Hair follicle dermal papilla cell (primary cell): ENCODE results near the gene NUDT5. TPM values are rescaled to one million over a fixed set of nuclear protein-coding genes. Genes with fewer than 3 reads are reported as not detected.

Experiments used
- small RNA-seq: library from RNA; depleted of rRNA; stranded (forward); fragments of <200 nt; gene quantifications from one replicate; pipeline ENCODE3, GENCODE V24; 2012
- total RNA-seq: library from RNA; depleted of rRNA; stranded (reverse); fragments of >200 nt; gene quantifications from 2 replicates; pipeline ENCODE4 v1.2.3, GENCODE V29; 2012

NUDT5 gene
- total RNA-seq: 32.7 and 40.6 TPM in 2 replicates

GRCh38 chr10:12195603-12196506, at the start of gene NUDT5, which contains the start of gene CDC123:
NUDT5 (minus strand) TSS chr10:12195891; CDS start chr10:12186291, 9,600 bp downstream.
CDC123 (plus strand) TSS chr10:12196188; CDS start chr10:12196246, 58 bp downstream.

GRCh38 chr10:12129222-12130111, 66.2 kb downstream of the NUDT5 start, which contains the start of gene SEC61A2:
SEC61A2 (plus strand) TSS chr10:12129677; CDS start chr10:12129788, 111 bp downstream.

Small RNA genes lying within 50 kb of the gene (small RNA-seq; reads per million reads assigned to genes)
- not detected for gene MIR548AK
- not detected for gene RNU6-88P

Other genes starting within 250 kb of the NUDT5 start
- 12.0 and 13.0 TPM in 2 replicates for gene UPF2, start 153.1 kb downstream of the NUDT5 start, total RNA-seq
- gene DHTKD1, start 126.9 kb downstream of the NUDT5 start, total RNA-seq: 34.4 and 52.6 TPM in 2 replicates
- 10.1 and 12.8 TPM in 2 replicates for gene SEC61A2, start 66.2 kb downstream of the NUDT5 start, total RNA-seq
- 64.6 and 71.7 TPM in 2 replicates for gene CDC123, start 297 bp upstream of the NUDT5 start, total RNA-seq
- gene CAMK1D, start 153.7 kb upstream of the NUDT5 start, total RNA-seq: 1.1 and 1.6 TPM in 2 replicates